HG03175 (cell line): ENCODE measurements around the gene CHN2.

Experiments used
- ATAC-seq: cut with Tn5 transposase; IDR thresholded peaks from one replicate; pipeline ENCODE4 v1.9.1; 2021; ENCODE audit warnings: mild to moderate bottlenecking, moderate library complexity; ENCODE audit not compliant: unreplicated experiment

Gene CHN2

DNA sequence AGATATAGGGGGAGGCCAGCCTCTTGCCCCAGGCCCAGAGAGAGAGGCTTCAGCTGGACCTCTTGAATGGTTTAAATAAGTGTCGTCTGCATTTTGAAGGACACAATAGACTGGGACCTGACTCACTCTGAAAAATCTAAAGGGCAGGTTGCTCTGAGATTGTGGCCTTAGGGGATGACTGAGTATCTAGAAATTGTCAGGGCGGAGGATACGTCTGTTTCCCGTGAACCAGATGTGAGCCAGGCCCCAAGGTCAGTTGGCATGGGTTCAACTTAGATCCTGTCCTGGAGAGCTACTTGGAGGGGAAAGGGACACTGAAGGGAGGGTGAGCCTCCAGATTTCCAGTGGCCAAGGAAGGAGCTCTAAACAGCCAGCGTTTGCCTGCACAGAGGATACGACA, 110.2 kb downstream of the CHN2 start:
- no peak for ATAC-seq

- no peak for ATAC-seq
Measured at GRCh38 chr7:29306319-29306991, 111.9 kb downstream of the CHN2 start.

DNA sequence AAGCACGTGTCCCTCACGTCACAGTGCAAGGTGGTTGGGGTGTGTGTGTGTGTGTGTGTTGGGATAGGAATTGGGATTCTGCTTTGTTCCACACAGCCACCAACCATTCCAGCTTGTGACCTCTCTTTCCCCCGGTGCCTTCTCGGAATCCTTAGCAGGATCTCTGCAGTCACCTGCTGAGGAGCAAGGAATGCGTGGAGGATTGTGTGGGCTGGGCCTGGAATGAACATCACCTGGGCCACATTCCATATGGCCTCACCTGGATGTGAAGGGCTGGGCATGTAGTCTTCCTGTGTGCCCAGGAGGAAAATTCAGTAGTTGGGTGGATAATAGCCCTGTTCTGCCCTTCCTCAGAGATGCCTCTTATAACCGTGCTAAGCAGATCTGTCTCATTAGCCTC, 113.8 kb downstream of the CHN2 start:
- ATAC-seq, result no peak

GRCh38 chr7:29309041-29309854, 114.7 kb downstream of the CHN2 start:
- no peak for ATAC-seq

DNA sequence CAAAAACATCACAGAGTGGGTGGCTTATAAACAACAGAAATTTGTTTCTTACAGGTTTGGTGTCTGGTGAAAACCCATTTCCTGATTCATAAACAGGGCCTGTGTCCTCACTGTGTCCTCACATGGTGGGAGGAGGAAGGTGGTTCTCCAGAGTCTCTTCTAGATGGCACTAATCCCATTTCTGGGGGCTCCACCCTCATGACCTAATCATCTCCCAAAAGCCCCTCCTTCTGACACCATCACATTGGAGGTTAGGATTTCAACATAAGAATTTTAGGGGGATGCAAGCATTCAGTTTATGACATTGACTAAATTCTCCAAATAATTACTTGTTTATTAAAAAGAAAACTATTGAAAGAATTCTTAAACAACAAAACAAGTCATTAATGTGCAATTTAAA, 116.0 kb downstream of the CHN2 start:
- no peak for ATAC-seq

- ATAC-seq, result no peak
Measured at GRCh38 chr7:29311314-29311713, 116.7 kb downstream of the CHN2 start.

- ATAC-seq, result no peak
Measured at GRCh38 chr7:29314148-29314547, 119.6 kb downstream of the CHN2 start.

GRCh38 chr7:29315122-29315891, 120.7 kb downstream of the CHN2 start:
- ATAC-seq, result no peak

- ATAC-seq, result no peak
Measured at GRCh38 chr7:29315892-29316270, 121.3 kb downstream of the CHN2 start.

GRCh38 chr7:29316926-29317325, 122.4 kb downstream of the CHN2 start:
- ATAC-seq, result no peak

DNA sequence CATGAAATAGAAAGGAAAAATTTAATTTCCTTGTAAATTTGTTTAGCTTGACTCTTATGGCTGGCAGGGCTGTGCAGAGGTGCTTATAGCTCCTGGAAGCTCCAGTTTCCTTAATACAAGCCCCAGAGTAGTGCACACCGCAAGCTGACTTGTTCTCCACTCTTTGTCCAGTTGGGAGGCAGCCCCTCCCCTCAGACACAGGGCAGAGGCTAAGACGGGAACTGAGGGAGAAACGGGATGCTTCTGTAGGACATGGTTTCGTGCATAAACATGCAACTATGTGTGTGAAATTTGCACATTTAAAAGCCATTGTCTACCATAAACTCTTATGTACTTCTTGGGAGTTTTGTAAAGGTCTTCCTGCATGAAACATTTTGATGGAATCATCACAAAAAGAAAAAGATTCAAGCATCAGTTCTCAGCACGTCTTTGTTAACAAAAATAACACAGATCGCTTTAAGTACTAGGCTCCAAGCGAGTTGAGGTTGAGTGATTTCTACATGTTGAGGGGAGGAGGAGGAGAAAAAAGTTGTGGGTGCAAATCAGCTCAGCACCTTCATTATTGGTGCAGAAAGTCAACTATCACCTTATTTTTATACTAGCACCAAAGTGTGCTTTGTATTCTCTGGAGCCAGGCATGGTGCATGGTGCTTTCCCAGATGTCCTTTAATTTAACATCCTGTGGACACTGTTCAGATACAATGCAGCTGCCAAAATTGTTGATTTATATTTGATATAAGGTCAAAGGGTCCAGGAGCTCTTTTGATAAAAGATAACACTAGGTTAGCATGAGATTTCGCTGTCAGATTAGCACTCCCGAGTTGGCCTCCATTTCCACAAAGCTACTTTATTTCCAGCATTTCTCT, 124.5 kb downstream of the CHN2 start:
- no peak for ATAC-seq

DNA sequence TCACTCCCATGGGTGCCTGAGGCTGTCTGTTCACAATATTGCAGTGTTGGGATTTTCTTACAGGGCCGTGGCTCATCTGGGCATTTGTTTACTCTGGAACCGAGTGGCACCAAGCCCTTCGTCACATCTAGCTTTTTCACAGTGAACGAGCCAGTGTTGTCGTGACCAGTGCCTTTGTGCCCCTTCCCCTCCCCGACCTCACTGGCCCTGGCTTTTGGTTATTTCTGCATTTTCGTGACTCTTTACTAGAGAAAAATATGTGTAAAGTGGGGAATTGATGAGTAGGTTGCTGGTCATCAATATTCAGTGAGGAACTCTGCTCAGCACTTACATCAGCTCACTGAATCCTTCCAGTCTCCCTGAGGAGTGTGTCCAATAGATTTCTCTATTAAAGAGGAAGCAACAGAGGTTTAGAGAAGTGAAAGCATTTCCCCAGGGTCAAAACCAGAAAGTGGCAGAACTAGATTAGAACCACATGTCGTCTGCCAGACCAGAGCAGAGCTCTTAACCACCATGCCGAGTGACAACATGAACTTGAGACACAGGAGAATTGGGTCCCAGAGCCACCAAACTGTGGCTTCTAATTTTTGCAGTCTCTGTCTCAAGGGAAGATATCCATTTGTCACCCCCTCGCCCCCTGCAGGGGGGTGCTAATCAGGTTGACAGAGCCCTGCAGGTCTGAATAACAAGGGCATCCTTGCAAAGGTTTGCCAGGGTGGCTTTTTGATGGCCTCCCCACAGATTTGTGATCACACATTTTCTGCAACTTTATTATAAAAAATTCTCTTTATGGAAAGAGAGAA, 125.3 kb downstream of the CHN2 start:
- ATAC-seq, result peak; percentile 78

DNA sequence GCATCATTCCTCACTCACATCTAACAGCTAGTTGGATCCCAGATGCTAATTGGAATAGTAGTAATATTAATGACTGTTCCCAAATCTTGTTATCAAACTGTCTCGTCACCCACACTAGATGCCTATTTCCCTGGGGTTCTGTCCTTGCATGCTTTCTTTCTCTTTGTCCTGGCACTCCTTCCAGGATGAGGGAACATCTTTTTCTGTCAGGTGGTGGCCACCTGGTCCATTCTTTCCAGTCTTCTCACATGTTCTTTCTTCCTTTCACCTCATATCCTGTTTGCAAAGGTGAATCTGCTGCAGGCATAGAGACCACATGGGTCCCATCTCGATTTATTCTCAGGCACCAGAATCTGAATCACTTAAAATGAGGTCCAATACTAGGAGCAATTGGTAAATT, 126.0 kb downstream of the CHN2 start:
- no peak for ATAC-seq

GRCh38 chr7:29322023-29322712, 127.6 kb downstream of the CHN2 start:
- no peak for ATAC-seq

DNA sequence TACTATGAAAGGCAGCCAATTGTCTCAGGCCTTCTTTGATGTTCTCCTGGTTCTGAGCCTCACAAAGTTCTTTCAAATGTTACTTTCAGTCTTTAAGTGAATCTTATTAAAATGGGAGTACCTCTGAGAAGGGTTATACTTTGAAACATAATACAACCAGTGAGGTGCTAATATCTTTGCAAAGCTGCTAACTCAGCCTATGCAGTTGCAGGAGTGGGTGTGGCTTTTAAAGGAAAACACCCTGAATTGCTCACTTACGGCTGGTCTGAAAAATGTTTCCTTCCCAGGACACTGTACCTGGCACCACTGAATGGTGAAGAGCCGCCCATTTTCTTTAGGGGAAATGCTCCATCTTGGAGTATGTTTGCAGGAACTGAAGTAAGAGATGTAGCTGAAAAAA, 130.9 kb downstream of the CHN2 start:
- no peak for ATAC-seq

GRCh38 chr7:29326864-29327263, 132.3 kb downstream of the CHN2 start:
- no peak for ATAC-seq

- no peak for ATAC-seq
Measured at GRCh38 chr7:29327455-29327854, 132.9 kb downstream of the CHN2 start.

DNA sequence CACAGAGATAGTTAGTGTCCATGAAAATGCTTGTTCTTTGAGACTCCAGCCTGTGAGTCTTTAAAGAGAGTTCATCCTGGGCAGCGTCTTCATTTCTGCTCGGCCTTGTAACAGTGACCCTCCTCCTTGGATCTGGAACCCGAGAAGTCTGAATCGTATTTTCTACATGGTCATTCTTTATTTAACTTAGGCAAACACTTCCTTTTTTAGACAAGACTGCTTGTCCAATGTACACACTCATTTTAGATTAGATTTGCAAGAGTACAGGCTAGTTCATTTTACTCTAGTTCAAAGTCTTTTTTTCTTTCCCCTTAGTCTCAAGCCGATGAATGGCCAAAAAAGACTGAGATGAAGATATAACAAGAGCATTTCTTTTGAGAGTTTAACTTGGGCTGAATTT, 133.5 kb downstream of the CHN2 start:
- ATAC-seq, result no peak

DNA sequence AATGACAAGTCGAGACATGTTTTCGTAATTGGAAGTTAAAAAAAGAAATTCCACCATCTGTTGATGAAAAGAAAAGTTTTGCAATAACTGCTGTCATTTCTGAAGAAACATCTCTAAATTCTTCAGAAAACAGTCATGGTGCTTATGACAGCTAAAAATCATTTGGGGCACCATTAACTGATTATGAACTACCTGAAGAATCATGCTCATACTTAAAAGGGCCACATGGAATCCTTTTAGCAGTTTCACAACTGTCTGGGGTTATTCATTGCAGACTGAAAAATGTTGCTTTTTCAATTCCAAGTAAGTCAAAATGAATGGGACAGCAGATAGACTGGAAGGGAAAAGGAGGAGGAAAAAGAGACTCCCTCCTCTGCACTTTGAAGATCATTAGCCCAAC, 134.2 kb downstream of the CHN2 start:
- no peak for ATAC-seq
